ENCODE data around the gene RSAD1.
A peak's percentile ranks its signal among the peaks of the same experiment; 100 is the strongest.

Gene RSAD1

GRCh38 chr17:50492214-50492613 lies 13.6 kb downstream of the RSAD1 start:
- FAIRE-seq, result no peak

GRCh38 chr17:50493744-50494143 lies 15.1 kb downstream of the RSAD1 start:
- no peak for DNase-seq (ENCODE audit: low spot score)
- no peak for FAIRE-seq

More at GRCh38 chr17:50492214-50492613, 13.6 kb downstream of the RSAD1 start:
- DNase-seq (ENCODE audit: low spot score), result no peak

- no peak for DNase-seq (ENCODE audit: low spot score)
- FAIRE-seq, result no peak
Observed at GRCh38 chr17:50495217-50495823, 16.7 kb downstream of the RSAD1 start.

GRCh38 chr17:50495918-50496317 lies 17.3 kb downstream of the RSAD1 start:
- no peak for DNase-seq (ENCODE audit: low spot score)

GRCh38 chr17:50498021-50498874 lies 19.6 kb downstream of the RSAD1 start:
- FAIRE-seq, result no peak
- DNase-seq (ENCODE audit: low spot score), result no peak

More at GRCh38 chr17:50495918-50496317, 17.3 kb downstream of the RSAD1 start:
- no peak for FAIRE-seq

- no peak for DNase-seq (ENCODE audit: low spot score)
- no peak for FAIRE-seq
Observed at GRCh38 chr17:50499270-50499669, 20.6 kb downstream of the RSAD1 start.

GRCh38 chr17:50499721-50500120 lies 21.1 kb downstream of the RSAD1 start:
- DNase-seq (ENCODE audit: low spot score) (no peak), FAIRE-seq (no peak)

- DNase-seq (ENCODE audit: low spot score) (no peak), FAIRE-seq (peak; percentile 78)
Observed at GRCh38 chr17:50501054-50501453, 22.4 kb downstream of the RSAD1 start.

GRCh38 chr17:50502301-50502990 lies 23.8 kb downstream of the RSAD1 start:
- DNase-seq (ENCODE audit: low spot score), result no peak
- FAIRE-seq, result no peak

- FAIRE-seq (no peak), DNase-seq (ENCODE audit: low spot score) (no peak)
Observed at GRCh38 chr17:50505591-50506130, 27.0 kb downstream of the RSAD1 start.

- DNase-seq (ENCODE audit: low spot score), result no peak
- no peak for FAIRE-seq
Observed at GRCh38 chr17:50506298-50506697, 27.6 kb downstream of the RSAD1 start.

GRCh38 chr17:50507871-50508572 lies 29.4 kb downstream of the RSAD1 start, which contains the start of gene MYCBPAP:
MYCBPAP (plus strand) TSS chr17:50508439; CDS start chr17:50508675, 236 bp downstream.
- FAIRE-seq (no peak), DNase-seq (ENCODE audit: low spot score) (no peak)

- no peak for FAIRE-seq
- DNase-seq (ENCODE audit: low spot score), result no peak
Observed at GRCh38 chr17:50508573-50509460, 30.2 kb downstream of the RSAD1 start.

- FAIRE-seq, result no peak
- no peak for DNase-seq (ENCODE audit: low spot score)
Observed at GRCh38 chr17:50511058-50511457, 32.4 kb downstream of the RSAD1 start.

- FAIRE-seq (no peak), DNase-seq (ENCODE audit: low spot score) (no peak)
Observed at GRCh38 chr17:50513495-50513894, 34.8 kb downstream of the RSAD1 start.

- DNase-seq (ENCODE audit: low spot score), result no peak
- FAIRE-seq, result no peak
Observed at GRCh38 chr17:50514388-50514787, 35.7 kb downstream of the RSAD1 start.

- DNase-seq (ENCODE audit: low spot score), result no peak
Observed at GRCh38 chr17:50514936-50515702, 36.5 kb downstream of the RSAD1 start.

GRCh38 chr17:50517011-50517410 lies 38.4 kb downstream of the RSAD1 start:
- no peak for FAIRE-seq
- no peak for DNase-seq (ENCODE audit: low spot score)

More at GRCh38 chr17:50514936-50515702, 36.5 kb downstream of the RSAD1 start:
- no peak for FAIRE-seq
